Tibial artery (tissue), 4 donors: Measurements from ENCODE around the gene C20orf202.
A peak's percentile ranks its signal among the peaks of the same experiment; 100 is the strongest.

Experiments
- DNase-seq, 2 donors: peaks; one replicate each; pipeline ENCODE4 v3.0.0-alpha.2; 2019
- H3K27ac ChIP-seq, 2 donors: fragments of 200-600 bp; sonication (generic) in 1 of 2; 1 replicate in 1 of 2; 2 replicates in 1 of 2; pipeline ENCODE4 v1.5.1; 2018 to 2019; ENCODE audit warnings: mild to moderate bottlenecking in 1 of 2
- H3K27me3 ChIP-seq, 2 donors: fragments of 200-600 bp; sonication (generic) in 1 of 2; one replicate each; pipeline versions ENCODE4 v1.5.1 to v1.6.0; 2016 to 2019
- H3K36me3 ChIP-seq, 3 donors: fragments of 200-600 bp; sonication (generic) in 2 of 3; one replicate each; pipeline ENCODE4 v1.5.1; 2016 to 2019; ENCODE audit warnings: mild to moderate bottlenecking in 2 of 3
- H3K4me1 ChIP-seq, 4 donors: fragments of 200-600 bp; sonication (generic) in 2 of 4; 1 replicate in 3 of 4; 2 replicates in 1 of 4; pipeline ENCODE4 v1.5.1; 2016 to 2019
- H3K4me3 ChIP-seq, 2 donors: fragments of 200-600 bp; sonication (generic) in 1 of 2; 1 replicate in 1 of 2; 2 replicates in 1 of 2; pipeline ENCODE4 v1.5.1; 2018 to 2019; ENCODE audit warnings: mild to moderate bottlenecking in 2 of 2
- H3K9me3 ChIP-seq, 3 donors: fragments of 200-600 bp; sonication (generic) in 1 of 3; one replicate each; pipeline ENCODE4 v1.5.1; 2016 to 2019
- CTCF ChIP-seq, 2 experiments: fragments of 200-600 bp in 1 of 2; fragments of 450-650 bp in 1 of 2; IDR thresholded peaks; one replicate each; pipeline ENCODE4 v1.5.1; 2017 to 2019; ENCODE audit warnings: antibody characterized with exemption in 2 of 2, mild to moderate bottlenecking in 1 of 2, moderate library complexity in 1 of 2
- intact Hi-C: fragments of 100-400 bp; cut with DNase I; formaldehyde crosslinking; loops from one replicate; pipeline ENCODE4 v1.15.0; 2023; ENCODE audit warnings: low total_unique reads

The C20orf202 gene

GRCh38 chr20:1225783-1226654, 22.8 kb downstream of the C20orf202 start, which contains the start of gene RAD21L1:
RAD21L1 (plus strand) TSS chr20:1226044; CDS start chr20:1228454, 2,410 bp downstream.
- H3K27me3 ChIP-seq: peaks cover 0 to 46% of the 10 kb centered on the region in 2 donors
- intact Hi-C loops: no loop called here
- no peaks in the 10 kb centered on the region for H3K9me3 ChIP-seq
- TF ChIP-seq CTCF (IDR thresholded peaks at IDR 0.05): no peak
- H3K36me3 ChIP-seq: no peaks in the 10 kb centered on the region
- DNase-seq: peak; percentile 51 to 82
- no peak within 1 kb of the TSS for H3K27ac ChIP-seq
- H3K4me3 ChIP-seq: peak within 1 kb of the TSS; percentile 50 to 62
- peaks cover 0 to 21% (median 12%) of the 10 kb centered on the region in 4 donors for H3K4me1 ChIP-seq

GRCh38 chr20:1229541-1229940, 26.3 kb downstream of the C20orf202 start:
- Histone ChIP-seq H3K27ac (no peak overlapping the region), H3K27me3 (peaks cover 0 to 44% of the 10 kb centered on the region in 2 donors), H3K4me3 (no peak overlapping the region), H3K36me3 (no peaks in the 10 kb centered on the region), H3K4me1 (peaks cover 0 to 21% (median 12%) of the 10 kb centered on the region in 4 donors), H3K9me3 (no peaks in the 10 kb centered on the region)
- no peak for DNase-seq
- no peak for TF ChIP-seq CTCF (IDR thresholded peaks at IDR 0.05)
- intact Hi-C loops: no loop called here

GRCh38 chr20:1232286-1233111, 29.2 kb downstream of the C20orf202 start:
- intact Hi-C loops: no loop called here
- DNase-seq: no peak
- H3K27ac ChIP-seq: no peak overlapping the region
- H3K27me3 ChIP-seq: peaks cover 0 to 31% of the 10 kb centered on the region in 2 donors
- H3K36me3 ChIP-seq: no peaks in the 10 kb centered on the region
- H3K4me1 ChIP-seq: no peaks in the 10 kb centered on the region
- H3K4me3 ChIP-seq: no peak overlapping the region
- no peak for TF ChIP-seq CTCF (IDR thresholded peaks at IDR 0.05)
- no peaks in the 10 kb centered on the region for H3K9me3 ChIP-seq

- no peak for DNase-seq
- H3K9me3 ChIP-seq: no peaks in the 10 kb centered on the region
- no peak for TF ChIP-seq CTCF (IDR thresholded peaks at IDR 0.05)
- H3K27ac ChIP-seq: no peak overlapping the region
- H3K4me3 ChIP-seq: no peak overlapping the region
- no peaks in the 10 kb centered on the region for H3K4me1 ChIP-seq
- intact Hi-C loops: no loop called here
- peaks cover 0 to 22% of the 10 kb centered on the region in 2 donors for H3K27me3 ChIP-seq
- no peaks in the 10 kb centered on the region for H3K36me3 ChIP-seq
Measured at GRCh38 chr20:1240549-1240948, 37.3 kb downstream of the C20orf202 start.

- H3K4me1 ChIP-seq: no peaks in the 10 kb centered on the region
- H3K27me3 ChIP-seq: peaks cover 0 to 17% of the 10 kb centered on the region in 2 donors
- H3K4me3 ChIP-seq: no peak overlapping the region
- H3K27ac ChIP-seq: no peak overlapping the region
- no peaks in the 10 kb centered on the region for H3K36me3 ChIP-seq
- intact Hi-C loops: no loop called here
- no peak for DNase-seq
- H3K9me3 ChIP-seq: no peaks in the 10 kb centered on the region
- TF ChIP-seq CTCF (IDR thresholded peaks at IDR 0.05): no peak
Measured at GRCh38 chr20:1241456-1241855, 38.2 kb downstream of the C20orf202 start.
